ENCODE data around the gene PLD5. TPM values are rescaled to one million over a fixed set of nuclear protein-coding genes. Genes with fewer than 3 reads are reported as not detected.

PLD5 gene
- polyA plus RNA-seq, 1 of the 3 experiments (the other 2 are of a cell fraction) = 0.08 TPM

- Histone ChIP-seq H3K4me1 (ENCODE audit: control insufficient read depth in 1 of 2, insufficient read depth in 2 of 2, low read depth in 1 of 2, low read length in 1 of 2) (no peaks in the 10 kb centered on the region), H3F3A (replicated peaks; ENCODE audit: insufficient read depth) (no peaks in the 10 kb centered on the region), H3K4me2 (no peak overlapping the region), H3K9me2 (no peaks in the 10 kb centered on the region), H2AFZ (ENCODE audit: low read depth) (no peak overlapping the region), H3K9me3 (no peaks in the 10 kb centered on the region), H4K20me1 (ENCODE audit: insufficient read depth) (no peaks in the 10 kb centered on the region), H3K27ac (ENCODE audit: low read depth in 2 of 2, low read length in 1 of 2) (no peak overlapping the region), H3K9ac (no peak overlapping the region), H3K36me3 (replicated peaks in 1 of 2; ENCODE audit: control insufficient read depth in 1 of 2, insufficient read depth in 2 of 2, low read length in 1 of 2) (no peaks in the 10 kb centered on the region), H3K79me2 (ENCODE audit: insufficient read depth) (no peaks in the 10 kb centered on the region), H3K4me3 (ENCODE audit: low read depth in 2 of 2, low read length in 1 of 2) (no peak overlapping the region), H3K27me3 (ENCODE audit: insufficient read depth) (no peaks in the 10 kb centered on the region)
- 22% methylated on average over 3 of the region's 3 CpGs for WGBS (ENCODE audit: low lambda C conversion rate)
- DNase-seq = no peak
- ChIA-PET POLR2A (no interaction called here), CTCF (interaction anchor here (0.7 kb wide), 1 partner anchor 48 kb away, joined by 3 read pairs; no protein-coding TSS in a partner anchor)
- TF ChIP-seq MXI1 (IDR thresholded peaks at IDR 0.05; ENCODE audit: low read depth, low read length) (no peak), RAD21 (IDR thresholded peaks at IDR 0.05; ENCODE audit: low read length) (no peak)
Measured at GRCh38 chr1:242146652-242147051, 377.8 kb downstream of the PLD5 start.

- Histone ChIP-seq H3F3A (replicated peaks; ENCODE audit: insufficient read depth) (no peaks in the 10 kb centered on the region), H3K36me3 (replicated peaks in 1 of 2; ENCODE audit: control insufficient read depth in 1 of 2, insufficient read depth in 2 of 2, low read length in 1 of 2) (peaks cover 0 to 2% of the 10 kb centered on the region in 2 experiments), H3K9ac (no peak overlapping the region), H3K27ac (ENCODE audit: low read depth in 2 of 2, low read length in 1 of 2) (no peak overlapping the region), H3K4me3 (ENCODE audit: low read depth in 2 of 2, low read length in 1 of 2) (no peak overlapping the region), H3K9me3 (no peaks in the 10 kb centered on the region), H2AFZ (ENCODE audit: low read depth) (no peak overlapping the region), H3K4me2 (no peak overlapping the region), H3K79me2 (ENCODE audit: insufficient read depth) (no peaks in the 10 kb centered on the region), H3K27me3 (ENCODE audit: insufficient read depth) (no peaks in the 10 kb centered on the region), H3K9me2 (no peaks in the 10 kb centered on the region), H3K4me1 (ENCODE audit: control insufficient read depth in 1 of 2, insufficient read depth in 2 of 2, low read depth in 1 of 2, low read length in 1 of 2) (peaks cover 0 to 3% of the 10 kb centered on the region in 2 experiments; a peak in 2 of 4 replicates), H4K20me1 (ENCODE audit: insufficient read depth) (no peaks in the 10 kb centered on the region)
- no peak for DNase-seq
- TF ChIP-seq SMC3 (IDR thresholded peaks at IDR 0.05; ENCODE audit: low read depth, low read length) (no peak), RXRA (IDR thresholded peaks at IDR 0.05; ENCODE audit: borderline replicate concordance, low read depth) (no peak), EZH2phosphoT487 (IDR thresholded peaks at IDR 0.05; ENCODE audit: borderline replicate concordance, low read depth) (no peak), GABPA (IDR thresholded peaks at IDR 0.05; ENCODE audit: low read depth) (no peak), ELF1 (IDR thresholded peaks at IDR 0.05) (no peak), PBX3 (IDR thresholded peaks at IDR 0.05) (no peak), YY1 (IDR thresholded peaks at IDR 0.05; ENCODE audit: low read depth) (no peak), FOSL2 (IDR thresholded peaks at IDR 0.05; ENCODE audit: borderline replicate concordance, low read depth) (no peak), RCOR1 (IDR thresholded peaks at IDR 0.05; ENCODE audit: low read length) (no peak), TEAD4 (IDR thresholded peaks at IDR 0.05; ENCODE audit: borderline replicate concordance, insufficient read depth) (no peak), MXI1 (IDR thresholded peaks at IDR 0.05; ENCODE audit: low read depth, low read length) (no peak), POLR2AphosphoS5 (IDR thresholded peaks at IDR 0.05; ENCODE audit: low read depth, low read length) (no peak), MEF2A (IDR thresholded peaks at IDR 0.05; ENCODE audit: borderline replicate concordance, low read depth) (no peak), CTCF (IDR thresholded peaks at IDR 0.05) (no peak), FOXM1 (IDR thresholded peaks at IDR 0.05; ENCODE audit: low read depth) (no peak), FOXJ3 (CRISPR knock-in tag; IDR thresholded peaks at IDR 0.05) (no peak), REST (IDR thresholded peaks at IDR 0.05; ENCODE audit: low read depth, low read length) (no peak), EP300 (IDR thresholded peaks at IDR 0.05; ENCODE audit: borderline replicate concordance in 1 of 2, low read depth in 1 of 2, low read length in 1 of 2) (no peak), USF1 (IDR thresholded peaks at IDR 0.05; ENCODE audit: borderline replicate concordance, low read depth) (no peak)
- ChIA-PET POLR2A (no interaction called here), CTCF (no interaction called here)
- WGBS (ENCODE audit: low lambda C conversion rate) = 17% methylated on average over 1 of the region's 1 CpG
Measured at GRCh38 chr1:242140836-242141235, 383.7 kb downstream of the PLD5 start.
